Osteocyte (in vitro differentiated cells): ENCODE results near the gene WDR59. TPM values are rescaled to one million over a fixed set of nuclear protein-coding genes. Genes with fewer than 3 reads are reported as not detected.

Experiments used
- DNase-seq: peaks from one replicate; pipeline ENCODE4 v3.0.0; 2021; ENCODE audit warnings: mixed read lengths; ENCODE audit not compliant: unreplicated experiment; ENCODE audit errors: extremely low spot score
- H3K27ac Mint-ChIP-seq: one replicate; pipeline ENCODE4 v1.8.0; 2021; ENCODE audit warnings: mild to moderate bottlenecking, mixed read lengths; ENCODE audit not compliant: unreplicated experiment
- H3K27me3 Mint-ChIP-seq: one replicate; pipeline ENCODE4 v1.8.0; 2021; ENCODE audit warnings: mixed read lengths; ENCODE audit not compliant: unreplicated experiment
- H3K36me3 Mint-ChIP-seq: one replicate; pipeline ENCODE4 v1.8.0; 2021; ENCODE audit warnings: mixed read lengths; ENCODE audit not compliant: unreplicated experiment
- H3K4me1 Mint-ChIP-seq: one replicate; pipeline ENCODE4 v1.8.0; 2021; ENCODE audit warnings: mixed read lengths; ENCODE audit not compliant: unreplicated experiment
- H3K4me3 Mint-ChIP-seq: one replicate; pipeline ENCODE4 v1.8.0; 2021; ENCODE audit warnings: mild to moderate bottlenecking, moderate library complexity, mixed read lengths; ENCODE audit not compliant: unreplicated experiment
- H3K9me3 Mint-ChIP-seq: one replicate; pipeline ENCODE4 v1.8.0; 2021; ENCODE audit warnings: mixed read lengths; ENCODE audit not compliant: unreplicated experiment
- CTCF ChIP-seq: fragments of 200-600 bp; sonication (generic); IDR thresholded peaks from 2 replicates; pipeline ENCODE4 v1.5.0; 2021; ENCODE audit warnings: antibody characterized with exemption, mild to moderate bottlenecking, moderate library complexity
- total RNA-seq: library from RNA; stranded (reverse); gene quantifications from 2 replicates; pipeline ENCODE4 v1.2.1, GENCODE V29; 2021

Gene WDR59
- total RNA-seq, 1 donor from 2014 or later: 63.3 TPM

GRCh38 chr16:74841904-74842303 lies 143.0 kb downstream of the WDR59 start:
- Mint-ChIP-seq H3K4me1 (no peaks in the 10 kb centered on the region), H3K27ac (no peak overlapping the region), H3K36me3 (no peaks in the 10 kb centered on the region), H3K4me3 (no peak overlapping the region), H3K9me3 (no peaks in the 10 kb centered on the region), H3K27me3 (peaks cover 39% of the 10 kb centered on the region)
- DNase-seq: no peak
- no peak for TF ChIP-seq CTCF

- DNase-seq: no peak
- Mint-ChIP-seq H3K27me3 (peaks cover 36% of the 10 kb centered on the region), H3K9me3 (no peaks in the 10 kb centered on the region), H3K27ac (no peak overlapping the region), H3K4me3 (no peak overlapping the region), H3K36me3 (no peaks in the 10 kb centered on the region), H3K4me1 (no peaks in the 10 kb centered on the region)
- TF ChIP-seq CTCF: no peak
These were observed 143.5 kb downstream of the WDR59 start for GRCh38 chr16:74841469-74841868.

GRCh38 chr16:74837056-74837455 lies 147.9 kb downstream of the WDR59 start:
- DNase-seq: no peak
- Mint-ChIP-seq H3K27ac (no peak overlapping the region), H3K36me3 (no peaks in the 10 kb centered on the region), H3K27me3 (peaks cover 36% of the 10 kb centered on the region), H3K4me1 (no peaks in the 10 kb centered on the region), H3K9me3 (no peaks in the 10 kb centered on the region), H3K4me3 (no peak overlapping the region)
- TF ChIP-seq CTCF: no peak

- no peak for TF ChIP-seq CTCF
- Mint-ChIP-seq H3K27me3 (peaks cover 32% of the 10 kb centered on the region), H3K4me1 (no peaks in the 10 kb centered on the region), H3K27ac (no peak overlapping the region), H3K4me3 (no peak overlapping the region), H3K36me3 (no peaks in the 10 kb centered on the region), H3K9me3 (no peaks in the 10 kb centered on the region)
- DNase-seq: no peak
These were observed 148.7 kb downstream of the WDR59 start for GRCh38 chr16:74836111-74836671.

- no peak for TF ChIP-seq CTCF
- no peaks in the 10 kb centered on the region for H3K36me3 Mint-ChIP-seq
- peaks cover 28% of the 10 kb centered on the region for H3K27me3 Mint-ChIP-seq
- peaks cover 11% of the 10 kb centered on the region for H3K9me3 Mint-ChIP-seq
- no peak overlapping the region for H3K4me3 Mint-ChIP-seq
- H3K27ac Mint-ChIP-seq: no peak overlapping the region
- no peak for DNase-seq
- H3K4me1 Mint-ChIP-seq: no peaks in the 10 kb centered on the region
These were observed 152.7 kb downstream of the WDR59 start for GRCh38 chr16:74832228-74832627.
